HG03135 (cell line): ENCODE data around the gene WDR41.

Experiments
- ATAC-seq: cut with Tn5 transposase; IDR thresholded peaks from one replicate; pipeline ENCODE4 v1.9.1; 2021; ENCODE audit warnings: mild to moderate bottlenecking, moderate library complexity; ENCODE audit not compliant: unreplicated experiment

Gene WDR41

GRCh38 chr5:77449277-77449676, 42.8 kb downstream of the WDR41 start:
- ATAC-seq: no peak

GRCh38 chr5:77448831-77449230, 43.3 kb downstream of the WDR41 start:
- ATAC-seq: no peak

GRCh38 chr5:77444356-77444755, 47.8 kb downstream of the WDR41 start:
- no peak for ATAC-seq

GRCh38 chr5:77443670-77444069, 48.4 kb downstream of the WDR41 start:
- ATAC-seq: no peak

GRCh38 chr5:77438071-77438470, 54.0 kb downstream of the WDR41 start:
- ATAC-seq: no peak

GRCh38 chr5:77437194-77437593, 54.9 kb downstream of the WDR41 start:
- no peak for ATAC-seq

- no peak for ATAC-seq
These were observed 60.4 kb downstream of the WDR41 start for GRCh38 chr5:77431719-77432118.

- ATAC-seq: no peak
These were observed 60.8 kb downstream of the WDR41 start for GRCh38 chr5:77431286-77431685.

- no peak for ATAC-seq
These were observed 61.4 kb downstream of the WDR41 start for GRCh38 chr5:77430726-77431125.

GRCh38 chr5:77428526-77428925, 63.6 kb downstream of the WDR41 start:
- no peak for ATAC-seq

GRCh38 chr5:77427998-77428397, 64.1 kb downstream of the WDR41 start:
- ATAC-seq: no peak

- no peak for ATAC-seq
These were observed 65.4 kb downstream of the WDR41 start for GRCh38 chr5:77426670-77427069.

- ATAC-seq: no peak
These were observed 66.0 kb downstream of the WDR41 start for GRCh38 chr5:77425998-77426659.

- no peak for ATAC-seq
These were observed 66.7 kb downstream of the WDR41 start for GRCh38 chr5:77425420-77425819.

GRCh38 chr5:77424921-77425320, 67.2 kb downstream of the WDR41 start:
- no peak for ATAC-seq

GRCh38 chr5:77423022-77423750, 68.9 kb downstream of the WDR41 start:
- no peak for ATAC-seq

GRCh38 chr5:77420940-77421339, 71.2 kb downstream of the WDR41 start:
- ATAC-seq: no peak

- no peak for ATAC-seq
These were observed 72.2 kb downstream of the WDR41 start for GRCh38 chr5:77419644-77420582.

- ATAC-seq: no peak
These were observed 73.2 kb downstream of the WDR41 start for GRCh38 chr5:77418601-77419581.

GRCh38 chr5:77418162-77418561, 74.0 kb downstream of the WDR41 start:
- ATAC-seq: no peak
